Neural cell (in vitro differentiated cells): ENCODE measurements around the gene ATP11A. TPM values are rescaled to one million over a fixed set of nuclear protein-coding genes. Genes with fewer than 3 reads are reported as not detected.

Experiments
- H2AFZ ChIP-seq: fragments of 200-600, 300-800 bp; sonication (generic), shearing (Covaris generic); 2 replicates; pipeline ENCODE4 v1.6.0; 2014; ENCODE audit warnings: low read depth, mild to moderate bottlenecking, antibody characterized with exemption, low read length, moderate library complexity
- H3F3A ChIP-seq: fragments of 200-600 bp; shearing (Covaris generic); 2 replicates; pipeline ENCODE4 v1.6.1; 2016; ENCODE audit warnings: mild to moderate bottlenecking, moderate library complexity, mixed read lengths, antibody characterized with exemption, low read length; ENCODE audit not compliant: insufficient read depth, poor library complexity, severe bottlenecking
- H3K27ac ChIP-seq: fragments of 200-600, 300-800 bp; sonication (generic), shearing (Covaris generic); 2 replicates; pipeline ENCODE4 v1.5.1; 2014; ENCODE audit warnings: mild to moderate bottlenecking, low read length, moderate library complexity
- H3K27me3 ChIP-seq: fragments of 300-800, 200-600 bp; sonication (generic), shearing (Covaris generic); 2 replicates; pipeline ENCODE4 v1.6.0; 2014; ENCODE audit warnings: mild to moderate bottlenecking, low read depth, low read length, moderate library complexity; ENCODE audit not compliant: insufficient read depth
- H3K36me3 ChIP-seq: fragments of 300-800, 200-600 bp; sonication (generic), shearing (Covaris generic); 2 replicates; pipeline ENCODE4 v1.5.1; 2014; ENCODE audit warnings: mild to moderate bottlenecking, antibody characterized with exemption, low read length, moderate library complexity; ENCODE audit not compliant: insufficient read depth
- H3K4me2 ChIP-seq: fragments of 300-800, 200-600 bp; sonication (generic), shearing (Covaris generic); 2 replicates; pipeline ENCODE4 v1.6.0; 2014; ENCODE audit warnings: mild to moderate bottlenecking, low read length
- H3K4me3 ChIP-seq: fragments of 300-800, 200-600 bp; sonication (generic), shearing (Covaris generic); 2 replicates; pipeline ENCODE4 v1.5.1; 2014; ENCODE audit warnings: mild to moderate bottlenecking, low read length, moderate library complexity
- H3K79me2 ChIP-seq: fragments of 200-600 bp; shearing (Covaris generic); replicated peaks from 2 replicates; pipeline ENCODE4 v1.6.0; 2014; ENCODE audit warnings: mild to moderate bottlenecking, low read length, moderate library complexity; ENCODE audit not compliant: insufficient read depth
- H3K9ac ChIP-seq: fragments of 300-800, 200-600 bp; sonication (generic), shearing (Covaris generic); 2 replicates; pipeline ENCODE4 v1.6.1; 2016; ENCODE audit warnings: mild to moderate bottlenecking, low read length, mixed read lengths
- H3K9me2 ChIP-seq: fragments of 200-600 bp; shearing (Covaris generic); 2 replicates; pipeline ENCODE4 v1.6.1; 2016; ENCODE audit warnings: mild to moderate bottlenecking, low read length, mixed read lengths; ENCODE audit not compliant: insufficient read depth
- H3K9me3 ChIP-seq: fragments of 200-600, 300-800 bp; sonication (generic), shearing (Covaris generic); 2 replicates; pipeline ENCODE4 v1.6.1; 2016; ENCODE audit warnings: mild to moderate bottlenecking, mixed run types, low read length, moderate library complexity, mixed read lengths
- H4K20me1 ChIP-seq: fragments of 200-600 bp; shearing (Covaris generic); 2 replicates; pipeline ENCODE4 v1.6.1; 2016; ENCODE audit warnings: mild to moderate bottlenecking, mixed run types; ENCODE audit not compliant: insufficient read depth
- CTCF ChIP-seq: fragments of 450-650 bp; IDR thresholded peaks from 2 replicates; pipeline ENCODE4 v1.5.1; 2014; ENCODE audit warnings: antibody characterized with exemption, mild to moderate bottlenecking, moderate library complexity; ENCODE audit not compliant: poor library complexity, severe bottlenecking
- EP300 ChIP-seq: fragments of 450-650 bp; conservative IDR thresholded peaks from 2 replicates; pipeline ENCODE4 v1.6.1; 2014; ENCODE audit warnings: antibody characterized with exemption, mild to moderate bottlenecking, moderate library complexity; ENCODE audit not compliant: poor library complexity, severe bottlenecking
- EZH2 ChIP-seq: fragments of 200-600, 300-800 bp; shearing (Covaris generic), sonication (generic); IDR thresholded peaks from 2 replicates; pipeline ENCODE4 v1.6.1; 2014; ENCODE audit warnings: antibody characterized with exemption, low read length, borderline replicate concordance, mild to moderate bottlenecking; ENCODE audit not compliant: insufficient read depth, poor library complexity, severe bottlenecking
- MXI1 ChIP-seq: fragments of 450-650 bp; conservative IDR thresholded peaks from 2 replicates; pipeline ENCODE4 v1.6.1; 2014; ENCODE audit warnings: antibody characterized with exemption, mild to moderate bottlenecking; ENCODE audit not compliant: poor library complexity, severe bottlenecking
- POLR2AphosphoS5 ChIP-seq: IDR thresholded peaks from 2 replicates; pipeline ENCODE4 v1.6.1; 2012
- RAD21 ChIP-seq: fragments of 450-650 bp; conservative IDR thresholded peaks from 2 replicates; pipeline ENCODE4 v1.6.1; 2014; ENCODE audit warnings: antibody characterized with exemption, mild to moderate bottlenecking, moderate library complexity
- REST ChIP-seq: IDR thresholded peaks from 2 replicates; pipeline ENCODE4 v1.6.1; 2012; ENCODE audit warnings: borderline replicate concordance
- SMC3 ChIP-seq: fragments of 450-650 bp; conservative IDR thresholded peaks from 2 replicates; pipeline ENCODE4 v1.6.1; 2014; ENCODE audit warnings: antibody characterized with exemption, mild to moderate bottlenecking, moderate library complexity; ENCODE audit not compliant: poor library complexity
- TAF1 ChIP-seq: IDR thresholded peaks from 2 replicates; pipeline ENCODE4 v1.6.1; 2012; ENCODE audit warnings: low read depth
- polyA plus RNA-seq: library from polyadenylated mRNA; depleted of rRNA; stranded (reverse); fragments of >200 nt; gene quantifications from 2 replicates; pipeline ENCODE4 v1.2.3, GENCODE V29; 2014

Gene ATP11A
- polyA plus RNA-seq, 1 donor from 2014 or later, result 3.0 TPM

- Histone ChIP-seq H3K4me2 (no peak overlapping the region), H3K27ac (no peak overlapping the region), H3K9me2 (no peaks in the 10 kb centered on the region), H2AFZ (no peak overlapping the region), H3F3A (no peaks in the 10 kb centered on the region), H3K4me3 (no peak overlapping the region), H3K79me2 (no peaks in the 10 kb centered on the region), H3K9me3 (no peaks in the 10 kb centered on the region), H3K9ac (no peak overlapping the region), H3K27me3 (no peaks in the 10 kb centered on the region), H3K36me3 (no peaks in the 10 kb centered on the region), H4K20me1 (no peaks in the 10 kb centered on the region)
- TF ChIP-seq RAD21 (peak; percentile 25), TAF1 (no peak), CTCF (peak; percentile 57), SMC3 (peak; percentile 12), REST (no peak), MXI1 (no peak), EP300 (no peak), POLR2AphosphoS5 (no peak), EZH2 (no peak)
Measured at GRCh38 chr13:112931028-112931934, 241.4 kb downstream of the ATP11A start.

- Histone ChIP-seq H2AFZ (no peak overlapping the region), H3K9me3 (no peaks in the 10 kb centered on the region), H3K4me3 (no peak overlapping the region), H3K27me3 (no peaks in the 10 kb centered on the region), H3K27ac (no peak overlapping the region), H3F3A (no peaks in the 10 kb centered on the region), H3K36me3 (no peaks in the 10 kb centered on the region), H3K79me2 (no peaks in the 10 kb centered on the region), H4K20me1 (no peaks in the 10 kb centered on the region), H3K4me2 (no peak overlapping the region), H3K9ac (no peak overlapping the region), H3K9me2 (no peaks in the 10 kb centered on the region)
- no peak for TF ChIP-seq EP300
- TF ChIP-seq EZH2, result no peak
- no peak for TF ChIP-seq REST
- no peak for TF ChIP-seq CTCF
- TF ChIP-seq RAD21, result no peak
Measured at GRCh38 chr13:112932971-112933370, 243.1 kb downstream of the ATP11A start.
